Dedifferentiated amniotic fluid mesenchymal stem cell (primary cell): ENCODE measurements around the gene FBXO9.
A peak's percentile ranks its signal among the peaks of the same experiment; 100 is the strongest.
"Not testable (repeated sequence)": the region's sequence is repeated elsewhere in the genome, so short reads cannot be mapped to it uniquely, and the experiment has no call there.

ENCODE experiments used
- DNase-seq: peaks from one replicate; pipeline ENCODE4 v3.0.0-alpha.2; 2016; ENCODE audit errors: extremely low spot score

Gene FBXO9

DNA sequence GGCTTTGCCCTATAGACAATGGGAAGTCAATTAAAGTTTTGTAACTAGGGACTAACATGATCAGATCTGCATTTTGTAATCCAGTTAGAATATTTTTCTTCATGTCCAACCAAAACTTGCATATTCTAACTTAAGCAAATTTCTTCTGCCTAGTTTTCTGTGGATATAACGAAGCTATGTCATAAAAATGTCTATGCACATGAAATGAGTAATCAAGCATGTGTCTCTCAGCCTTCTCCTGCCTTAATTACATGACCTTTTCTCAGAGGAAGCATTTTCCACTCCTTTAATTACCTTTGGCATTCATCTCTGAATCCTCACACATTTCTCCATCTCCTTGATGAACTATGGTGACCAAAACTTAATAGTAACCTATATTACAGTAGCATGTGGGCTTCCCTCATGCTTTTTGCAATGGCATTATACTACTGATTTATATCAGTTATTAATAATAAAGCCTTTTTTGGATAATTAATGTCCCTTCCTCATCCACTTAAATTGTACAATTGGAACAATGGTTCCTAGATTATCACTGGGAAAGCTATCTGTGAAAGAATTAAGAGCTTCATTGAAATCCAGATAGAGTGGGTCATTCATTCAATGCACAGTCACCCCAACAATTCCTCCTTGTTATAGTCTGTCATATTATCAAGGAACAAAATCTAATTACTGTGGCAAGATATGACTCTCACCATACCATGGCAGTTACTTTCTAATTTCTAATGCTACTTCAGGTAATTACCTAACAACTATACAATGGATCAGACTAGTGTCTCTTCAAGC, 19.1 kb upstream of the FBXO9 start:
- DNase-seq, result no peak

DNA sequence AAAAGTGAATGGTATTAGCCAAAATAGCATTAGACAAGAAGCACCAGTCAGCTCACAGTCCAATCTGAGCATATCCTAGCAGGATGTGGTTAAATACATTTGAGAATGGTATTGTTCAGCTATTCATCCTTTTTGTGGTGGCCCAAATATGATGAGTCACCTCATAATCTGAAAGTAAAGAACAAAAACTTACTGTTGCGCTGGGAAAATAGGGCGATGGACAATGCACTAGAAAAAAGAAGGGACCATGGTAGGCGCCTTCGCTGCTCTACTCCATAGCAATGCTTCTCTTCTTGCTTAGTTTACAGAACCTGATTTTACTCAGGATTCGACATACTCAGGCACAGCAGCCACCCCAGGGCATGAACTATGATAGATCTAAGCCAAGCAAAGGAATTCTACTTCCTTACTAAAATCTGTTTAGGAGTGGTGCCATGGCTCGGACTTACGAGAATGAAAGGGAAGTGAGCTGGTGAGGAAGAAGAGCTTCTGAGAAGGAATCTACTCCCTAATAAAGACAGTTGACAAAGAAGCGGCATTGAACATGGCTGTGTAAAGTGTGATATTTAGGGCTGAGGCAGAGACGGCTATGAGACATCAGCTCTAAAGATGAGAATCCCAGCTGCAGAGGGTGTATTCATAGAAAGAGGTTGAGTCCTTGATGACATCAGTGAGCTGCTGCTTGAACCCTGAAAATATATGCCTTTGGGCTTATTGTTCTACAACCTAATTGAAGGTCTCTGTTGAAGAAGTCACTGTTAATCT, 16.6 kb upstream of the FBXO9 start:
- DNase-seq, result peak; percentile 70

DNA sequence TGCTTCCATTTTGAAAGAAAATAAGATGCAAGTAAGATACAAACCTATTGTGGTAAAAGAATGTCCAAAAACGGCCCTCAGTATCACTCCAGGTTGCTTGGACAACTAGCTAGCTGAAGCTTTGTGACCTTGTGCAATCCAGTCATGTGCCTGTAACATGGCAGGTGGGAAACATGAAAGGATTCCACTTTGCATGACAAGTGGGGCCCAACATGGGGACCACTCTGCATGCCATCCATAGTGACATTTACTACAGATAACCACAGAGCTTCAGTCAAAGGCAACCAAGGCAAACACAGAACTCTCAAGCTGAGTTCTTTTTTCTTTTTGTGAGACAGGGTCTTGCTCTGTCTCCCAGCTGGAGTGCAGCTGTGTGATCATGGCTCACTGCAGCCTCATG, 15.8 kb upstream of the FBXO9 start:
- DNase-seq, result no peak

DNA sequence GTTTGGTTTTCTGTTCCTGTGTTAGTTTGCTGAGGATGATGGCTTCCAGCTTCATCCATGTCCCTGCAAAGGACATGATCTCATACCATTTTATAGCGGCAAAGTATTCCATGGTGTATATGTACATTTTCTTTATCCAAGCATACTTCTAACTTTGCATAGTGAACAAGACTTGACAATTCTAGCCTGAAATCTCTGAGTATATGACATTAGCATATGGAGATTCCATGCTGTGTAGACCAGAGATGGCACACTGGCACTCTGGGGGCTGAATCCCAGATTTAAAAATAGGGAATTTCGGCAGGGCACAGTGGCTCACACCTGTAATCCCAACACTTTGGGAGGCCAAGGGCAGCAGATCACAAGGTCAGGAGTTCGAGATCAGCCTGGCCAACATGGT, 13.1 kb upstream of the FBXO9 start:
- DNase-seq, result not testable (repeated sequence)

DNA sequence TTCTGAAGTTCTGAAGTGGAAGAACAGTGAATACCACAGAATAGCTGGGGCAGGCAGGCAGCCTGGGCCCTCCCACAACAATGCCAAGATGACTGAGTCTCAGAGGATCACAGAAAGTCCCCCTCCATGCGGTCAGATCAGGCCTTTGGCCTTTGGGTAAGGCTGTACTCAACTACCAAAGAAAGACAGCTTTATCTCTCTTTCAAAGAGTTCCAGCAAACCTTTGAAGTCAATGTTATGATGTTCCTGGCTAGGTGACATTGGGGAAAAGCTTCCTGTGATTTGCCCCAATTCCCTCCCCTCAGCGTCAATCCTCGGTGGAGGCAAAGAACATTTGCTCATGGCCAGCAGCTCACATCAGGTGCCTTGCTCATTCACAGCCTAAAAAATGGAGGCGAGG, 10.7 kb upstream of the FBXO9 start:
- no peak for DNase-seq

DNA sequence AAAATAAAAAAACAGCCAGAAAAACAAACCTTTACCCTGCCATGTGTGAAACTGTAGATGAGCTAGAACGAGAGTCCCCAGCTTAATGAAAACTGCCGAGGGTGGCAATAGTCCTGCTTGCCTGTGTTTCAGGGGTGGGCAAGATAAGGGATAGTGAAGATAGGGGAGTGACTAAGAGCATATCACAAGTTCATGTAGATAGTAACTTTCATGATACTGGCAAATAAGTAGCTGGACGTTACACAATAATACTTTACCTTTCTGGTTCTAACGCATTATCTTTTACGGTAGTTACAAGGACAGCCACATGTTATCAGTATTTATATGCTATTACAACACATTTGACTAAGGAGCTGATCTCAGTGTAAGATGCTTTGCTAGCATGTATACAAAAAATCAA, 9.3 kb upstream of the FBXO9 start:
- no peak for DNase-seq

DNA sequence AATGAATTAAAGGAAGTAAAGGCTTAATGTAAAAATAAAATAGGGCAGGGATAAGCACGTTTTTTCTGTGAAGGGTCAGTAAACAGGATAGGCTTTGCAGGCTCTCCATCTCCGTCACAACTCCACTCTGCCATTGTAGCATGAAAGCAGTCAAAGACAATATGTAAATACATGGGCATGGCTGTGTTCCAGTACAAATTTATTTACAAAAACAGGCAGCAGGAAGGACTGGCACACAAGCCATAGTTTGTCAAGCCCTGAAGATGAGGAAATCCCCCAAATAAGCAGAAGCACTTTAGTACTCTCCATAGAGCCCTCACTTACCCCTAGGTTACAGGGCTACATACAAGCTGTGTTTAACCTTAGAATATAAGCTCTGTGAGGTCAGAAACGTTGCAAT, 8.9 kb upstream of the FBXO9 start:
- DNase-seq, result no peak

DNA sequence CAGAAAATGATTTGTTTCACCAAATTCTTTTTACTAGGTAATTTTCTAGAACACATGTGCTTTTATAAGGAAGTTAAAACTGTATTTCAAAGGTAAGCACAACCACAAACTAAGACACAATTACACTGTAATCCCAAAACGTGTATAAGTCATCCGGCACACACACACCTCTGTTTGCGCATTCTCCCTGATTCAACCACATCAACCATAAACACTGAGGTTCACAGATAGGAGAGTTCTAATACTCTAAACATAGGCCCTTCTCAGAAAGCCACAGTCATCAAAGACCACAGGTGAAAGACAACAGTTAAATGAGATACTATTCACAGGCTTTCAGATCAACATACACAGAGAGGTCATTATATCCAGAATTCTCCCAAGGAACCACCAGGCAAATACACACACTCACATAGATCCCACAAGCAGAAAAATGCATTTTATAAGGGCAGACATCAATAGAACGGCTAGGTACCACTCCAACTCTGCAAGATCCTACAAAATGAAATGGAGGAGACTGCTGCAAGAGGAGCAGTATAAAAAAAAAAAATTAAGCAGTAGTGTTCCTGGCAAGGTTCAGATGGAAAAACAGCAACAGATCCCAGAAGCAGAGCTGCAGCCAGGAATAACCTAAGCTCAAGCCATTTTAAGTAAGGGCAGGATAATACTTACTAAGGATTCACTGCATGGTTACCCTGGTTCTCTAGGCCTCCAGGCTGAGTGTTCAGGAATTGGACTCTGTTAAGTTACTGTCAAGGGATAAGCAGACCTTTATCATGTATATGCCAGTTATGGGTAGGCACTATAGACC, 6.6 kb upstream of the FBXO9 start:
- DNase-seq, result no peak

DNA sequence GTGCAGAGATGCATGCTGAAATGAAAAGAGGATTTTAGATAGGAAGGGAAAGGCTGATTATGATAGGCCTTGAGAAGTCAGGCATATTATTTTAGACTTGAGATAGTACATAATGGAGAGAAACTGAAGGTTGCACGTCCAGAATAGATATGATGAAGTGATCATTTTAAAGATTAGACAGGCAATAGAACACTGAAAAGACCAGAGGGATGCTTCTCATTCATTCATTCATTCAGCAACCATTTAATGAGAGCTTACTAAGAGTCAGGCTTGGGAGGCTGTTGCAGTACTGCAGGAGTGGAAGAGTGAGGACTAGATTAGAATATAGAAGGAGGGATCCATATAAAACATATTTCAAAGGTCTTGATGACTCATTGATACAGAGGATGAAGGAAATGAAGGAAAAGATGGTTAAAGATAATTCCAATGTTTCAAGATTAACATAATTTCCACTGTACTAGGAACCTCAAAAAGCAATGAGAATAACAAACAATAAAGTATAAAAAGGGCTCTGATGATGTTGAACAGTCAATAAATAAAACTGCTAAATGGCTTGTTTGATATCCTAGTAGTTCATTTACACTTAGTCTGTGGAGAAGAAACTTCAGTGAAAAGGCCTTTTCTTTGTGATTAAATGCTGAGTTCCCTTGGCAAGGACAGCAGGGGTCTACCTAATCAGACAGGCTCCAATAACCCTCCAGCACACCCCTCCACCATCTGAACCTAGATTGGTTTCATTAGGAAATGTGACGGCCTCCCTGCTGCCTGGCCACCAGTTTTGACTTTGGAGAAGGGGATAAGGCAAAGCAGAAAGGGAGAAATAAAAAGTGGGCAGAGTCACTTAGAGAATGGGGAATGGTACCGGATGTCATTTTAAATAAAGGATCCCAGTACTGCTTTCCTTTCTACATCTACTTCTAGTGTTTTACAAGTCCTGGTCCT, 5.3 kb upstream of the FBXO9 start:
- no peak for DNase-seq

DNA sequence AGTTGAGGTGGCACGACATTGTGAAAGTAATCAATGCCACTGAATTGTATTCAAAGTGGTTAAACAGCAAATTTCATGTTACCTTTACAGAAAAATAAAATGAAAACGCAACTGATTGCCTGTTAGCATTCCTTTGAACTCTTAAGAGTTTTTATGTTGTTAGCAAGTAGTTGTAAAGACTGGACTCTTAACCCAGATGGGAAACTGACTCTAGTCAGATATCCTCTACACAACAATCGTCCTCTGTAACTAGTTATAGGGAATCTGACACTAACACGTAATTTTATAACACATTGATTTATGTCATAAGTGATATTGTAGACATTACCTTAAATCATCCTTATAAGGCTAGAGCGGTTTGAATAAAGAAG, 3.0 kb upstream of the FBXO9 start:
- DNase-seq, result no peak

DNA sequence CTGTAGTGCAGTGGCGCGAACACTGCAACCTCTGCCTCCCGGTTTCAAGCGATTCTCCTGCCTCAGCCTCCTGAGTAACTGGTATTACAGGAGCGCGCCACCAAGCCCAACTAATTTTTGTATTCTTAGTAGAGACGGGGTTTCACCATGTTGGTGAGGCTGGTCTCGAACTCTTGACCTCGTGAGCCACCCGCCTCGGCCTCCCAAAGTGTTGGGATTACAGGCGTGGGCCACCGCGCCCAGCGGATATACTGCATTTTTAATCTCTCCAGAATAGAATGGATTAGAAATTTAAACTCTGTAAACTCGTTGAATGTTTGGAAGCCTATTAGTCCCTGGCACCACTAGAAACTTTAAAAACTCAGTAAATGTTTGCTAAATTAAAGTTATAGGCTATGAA, 949 bp upstream of the FBXO9 start:
- DNase-seq, result not testable (repeated sequence)

DNA sequence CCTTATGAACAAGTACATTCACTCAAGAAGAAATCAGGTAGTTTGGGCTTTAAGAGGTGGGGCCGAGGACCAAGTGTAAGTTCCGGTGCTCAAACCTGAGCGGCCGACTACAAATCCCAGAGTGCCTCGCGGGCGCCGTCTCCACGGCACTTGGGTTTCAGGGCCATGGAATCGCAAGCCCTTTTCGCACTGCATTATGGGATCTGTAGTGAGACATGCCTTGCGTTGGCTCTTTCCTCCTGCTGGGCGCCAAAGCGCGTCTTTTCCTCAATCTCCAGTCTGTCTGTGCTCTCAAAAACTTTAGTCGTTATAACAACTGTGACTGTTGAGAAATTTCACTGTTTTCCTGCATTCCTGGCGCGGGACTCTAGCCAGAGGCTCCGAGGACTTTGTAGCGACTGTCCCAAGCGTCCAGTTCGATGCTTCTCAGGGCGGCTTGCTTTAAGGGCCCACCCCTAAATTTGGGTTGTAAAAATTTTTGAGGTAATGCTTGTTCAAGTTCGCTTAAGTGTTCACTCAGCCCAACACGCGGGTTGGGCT, 408 bp upstream of the FBXO9 start:
- DNase-seq, result peak; percentile 98

DNA sequence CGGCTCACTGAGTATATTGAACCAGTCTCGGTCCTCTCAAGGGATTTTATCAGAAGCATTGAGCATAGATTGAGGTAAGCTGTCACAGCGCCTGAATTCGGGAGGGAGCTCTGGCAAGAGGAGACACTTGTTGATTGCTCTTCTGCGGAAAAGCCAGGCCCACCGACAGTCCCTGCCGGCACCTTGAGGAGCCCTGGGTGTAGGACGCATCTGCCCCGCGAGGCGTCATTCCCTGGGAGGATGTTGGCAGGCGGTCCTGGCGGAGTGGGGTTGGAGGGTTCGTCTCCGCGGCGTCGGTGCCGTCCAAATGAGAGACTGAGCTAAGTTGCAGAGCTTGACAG, 843 bp downstream of the FBXO9 start:
- DNase-seq, result peak; percentile 32

DNA sequence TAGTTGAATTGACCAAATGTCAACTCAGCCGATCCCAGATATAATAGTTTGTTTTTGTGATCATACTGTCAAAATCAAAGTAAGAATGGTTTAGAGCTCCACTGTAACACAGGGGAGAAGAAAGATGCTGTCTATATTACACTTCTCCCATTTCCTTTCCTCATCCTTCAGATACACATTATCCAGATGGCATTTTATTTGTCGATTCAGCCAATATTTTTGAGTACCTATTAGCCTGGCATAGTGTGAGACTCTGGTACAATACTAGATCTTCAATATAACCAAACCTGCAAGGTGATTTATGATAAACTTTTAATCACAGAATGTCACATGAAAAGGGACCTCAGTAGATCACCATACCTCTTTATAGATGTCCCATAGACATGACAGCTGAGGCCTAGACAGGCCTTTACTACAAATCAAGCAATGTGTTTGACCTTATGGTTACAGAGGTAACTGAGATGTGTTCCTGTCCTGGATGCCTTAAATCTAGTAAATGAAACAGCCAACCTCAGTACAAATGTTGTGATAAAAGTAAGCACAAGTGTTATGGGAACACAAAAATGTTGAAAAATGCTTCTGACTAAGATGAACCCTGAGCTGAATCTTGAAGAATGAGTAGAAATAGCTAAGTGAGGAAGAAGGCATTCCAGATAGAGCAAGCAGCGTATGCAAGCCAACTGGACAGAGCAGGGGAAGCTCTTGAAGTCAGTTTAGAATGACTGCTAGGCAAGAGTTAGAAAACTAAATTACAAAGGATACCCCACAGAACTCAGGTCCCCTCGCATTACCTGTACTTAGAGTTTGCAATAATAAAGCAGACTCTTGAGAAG, 1.9 kb downstream of the FBXO9 start:
- DNase-seq, result no peak

DNA sequence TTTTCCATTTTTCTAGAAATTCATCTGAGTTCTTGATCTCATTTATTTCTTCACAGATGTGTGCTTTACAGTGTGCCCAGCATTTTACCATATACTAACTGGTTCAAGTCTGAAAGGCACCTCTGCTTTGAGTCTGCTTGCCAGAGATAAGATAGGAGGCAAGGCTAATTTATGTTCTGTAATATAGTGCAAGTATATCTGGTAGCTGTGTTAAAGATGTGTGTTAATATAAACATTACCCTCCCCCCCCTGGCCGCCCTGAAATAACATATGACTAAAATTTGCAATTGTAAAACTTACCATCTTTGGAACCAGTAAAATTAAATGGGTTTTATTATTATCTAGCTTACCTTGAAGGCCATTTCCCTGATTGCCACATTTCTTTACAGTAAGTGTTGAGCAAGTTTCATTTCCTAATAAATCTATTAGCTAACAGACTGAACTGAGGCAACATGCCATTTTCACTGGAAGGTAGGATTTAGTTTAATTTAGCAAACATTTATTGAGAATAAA, 2.7 kb downstream of the FBXO9 start:
- DNase-seq, result no peak

DNA sequence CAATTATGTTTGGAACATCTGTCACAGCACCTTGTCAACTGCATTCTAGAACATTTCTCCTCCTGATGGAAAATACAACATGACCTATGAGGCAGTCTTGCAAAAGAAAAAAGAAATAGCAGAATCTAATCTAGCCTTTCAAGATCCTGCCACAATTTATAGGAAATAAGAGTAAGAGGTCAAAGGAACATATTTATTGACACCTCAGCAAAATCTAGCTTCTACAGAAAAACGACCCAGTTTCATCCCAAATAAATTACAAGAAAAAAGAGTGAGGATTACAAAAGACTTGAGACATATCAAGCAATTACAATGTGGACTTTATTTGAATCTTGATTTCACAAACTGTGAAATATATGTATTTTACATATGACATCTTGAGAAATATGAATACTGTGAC, 4.2 kb downstream of the FBXO9 start:
- DNase-seq, result no peak

DNA sequence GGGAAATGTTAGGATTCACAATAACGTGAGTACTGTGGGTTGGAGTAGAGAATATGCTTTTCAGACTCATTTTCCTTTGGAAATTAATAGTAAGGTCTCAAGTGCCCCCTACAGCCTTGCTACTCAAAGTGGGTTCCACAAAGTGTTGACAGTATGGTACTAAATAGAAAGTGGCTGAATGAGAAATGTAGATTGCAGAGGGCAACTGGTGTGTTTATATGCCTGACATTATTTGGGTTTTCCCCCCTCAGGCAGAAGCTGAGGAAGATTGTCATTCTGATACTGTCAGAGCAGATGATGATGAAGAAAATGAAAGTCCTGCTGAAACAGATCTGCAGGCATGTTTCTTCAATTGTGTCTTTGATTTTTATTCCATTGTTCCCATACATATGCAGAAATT, 5.6 kb downstream of the FBXO9 start:
- DNase-seq, result no peak

DNA sequence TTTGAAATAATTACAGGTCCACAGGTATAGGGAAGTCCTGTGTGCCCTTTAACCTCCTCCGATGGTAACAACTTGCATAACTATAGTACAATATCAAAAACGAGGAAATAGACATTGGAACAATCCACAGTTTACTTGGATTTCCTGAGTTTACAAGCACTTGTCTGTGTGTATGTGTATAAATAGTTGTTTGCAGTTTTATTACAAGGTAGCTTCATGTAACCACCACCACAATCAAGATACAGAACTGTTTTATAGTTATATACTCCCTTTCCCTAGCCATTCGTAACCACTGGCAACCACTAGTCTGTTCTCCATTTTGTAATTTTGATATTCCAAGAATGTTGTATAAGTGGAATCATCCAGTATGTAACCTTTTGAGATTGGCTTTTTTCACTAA, 9.1 kb downstream of the FBXO9 start:
- DNase-seq, result no peak

DNA sequence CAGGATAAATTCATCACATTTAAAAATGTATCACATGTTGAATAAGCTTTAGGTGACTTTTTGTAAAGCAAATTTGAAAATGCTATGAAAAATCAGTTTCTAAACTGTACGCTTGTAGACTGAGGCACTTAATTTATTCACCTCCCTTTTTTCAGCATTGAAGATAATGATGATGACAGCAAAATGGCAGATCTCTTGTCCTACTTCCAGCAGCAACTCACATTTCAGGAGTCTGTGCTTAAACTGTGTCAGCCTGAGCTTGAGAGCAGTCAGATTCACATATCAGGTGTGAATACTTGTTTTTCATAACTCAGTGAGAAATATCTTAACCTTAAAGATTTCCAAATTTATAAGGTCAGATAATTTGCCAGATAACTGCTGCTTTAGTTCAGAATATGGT, 15.6 kb downstream of the FBXO9 start:
- no peak for DNase-seq

DNA sequence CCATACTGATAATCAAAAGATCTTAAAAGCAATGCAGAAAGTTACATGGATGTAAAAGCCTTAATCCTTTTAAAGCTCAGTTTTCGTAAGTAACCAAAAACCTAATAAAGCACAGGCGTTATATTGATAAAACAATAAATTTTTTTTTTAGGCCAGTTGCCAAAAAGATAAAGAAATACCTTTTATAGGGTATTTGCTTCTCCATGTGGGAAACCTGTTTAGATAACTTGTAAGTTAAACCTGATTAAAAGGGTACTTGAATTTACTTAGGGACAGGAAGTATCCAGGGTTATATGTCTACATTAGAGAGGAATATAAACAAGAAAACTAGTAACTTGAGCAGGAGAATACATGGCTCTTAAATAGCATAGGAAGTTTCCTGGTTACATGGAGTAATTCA, 21.1 kb downstream of the FBXO9 start:
- DNase-seq, result no peak
